ELR (cell line): ENCODE data around the gene UGT1A9.

Experiments
- DNase-seq: peaks from one replicate; pipeline ENCODE4 v3.0.0-alpha.2; 2015; ENCODE audit warnings: low read depth

UGT1A9 gene

GRCh38 chr2:233798335-233799086 lies 126.8 kb downstream of the UGT1A9 start:
- DNase-seq, result no peak

GRCh38 chr2:233799087-233799665 lies 127.5 kb downstream of the UGT1A9 start:
- DNase-seq, result no peak

- no peak for DNase-seq
Measured at GRCh38 chr2:233799716-233800115, 128.0 kb downstream of the UGT1A9 start.

DNA sequence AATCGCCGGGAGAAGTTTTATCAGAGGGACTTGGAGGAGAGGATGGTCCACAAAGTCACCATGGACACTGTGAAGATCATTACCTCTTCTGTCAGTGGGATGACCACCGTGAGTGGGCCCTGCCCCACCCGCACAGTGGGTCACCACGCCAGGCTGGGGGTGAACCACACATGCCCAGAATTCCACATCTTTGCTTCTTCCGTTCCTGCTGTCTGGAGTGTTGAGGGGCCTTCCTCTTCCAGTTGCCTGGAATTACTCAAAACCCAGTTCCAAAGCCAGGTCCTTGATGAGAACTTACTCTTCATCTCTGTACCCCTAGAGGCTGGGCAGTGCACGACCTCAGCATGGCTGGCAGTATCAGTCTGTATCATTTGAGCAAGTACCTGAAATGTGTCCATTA lies 128.5 kb downstream of the UGT1A9 start:
- no peak for DNase-seq

DNA sequence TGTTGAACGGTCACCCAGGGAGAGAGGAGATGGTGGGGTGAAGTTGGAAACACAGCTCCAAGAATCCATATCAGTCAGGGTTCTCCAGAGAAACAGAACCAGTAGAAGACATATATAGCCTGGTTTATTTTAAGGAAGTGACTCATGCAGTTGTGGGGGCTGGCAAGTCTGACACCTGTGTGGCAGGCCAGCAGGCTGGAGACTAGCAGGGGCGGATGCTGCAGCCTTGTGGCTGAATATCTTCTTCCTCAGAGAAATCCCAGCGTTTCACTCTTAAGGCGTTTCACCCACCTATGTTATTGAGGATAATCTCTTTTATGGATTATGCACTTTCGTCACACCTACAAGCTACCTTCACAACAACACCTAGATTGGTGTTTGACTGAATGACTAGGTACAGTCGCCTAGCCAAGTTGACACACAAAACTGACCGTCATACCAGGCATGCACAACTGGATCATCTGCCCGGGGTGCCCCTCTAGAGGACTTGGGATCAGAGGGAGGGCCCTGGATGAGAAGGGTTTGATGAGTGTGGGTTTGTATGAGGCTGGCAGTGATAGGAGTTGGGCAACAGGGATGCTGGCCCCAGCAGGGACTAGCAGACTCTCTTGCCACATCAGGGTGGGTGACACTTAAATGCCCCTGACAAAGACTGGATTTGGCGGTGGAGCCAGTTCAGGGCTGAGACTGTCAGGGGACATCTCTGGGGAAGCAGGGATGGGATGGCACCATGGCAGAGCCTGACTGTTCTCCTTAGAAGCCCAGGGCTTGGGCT lies 129.8 kb downstream of the UGT1A9 start:
- peak; percentile 32 for DNase-seq

DNA sequence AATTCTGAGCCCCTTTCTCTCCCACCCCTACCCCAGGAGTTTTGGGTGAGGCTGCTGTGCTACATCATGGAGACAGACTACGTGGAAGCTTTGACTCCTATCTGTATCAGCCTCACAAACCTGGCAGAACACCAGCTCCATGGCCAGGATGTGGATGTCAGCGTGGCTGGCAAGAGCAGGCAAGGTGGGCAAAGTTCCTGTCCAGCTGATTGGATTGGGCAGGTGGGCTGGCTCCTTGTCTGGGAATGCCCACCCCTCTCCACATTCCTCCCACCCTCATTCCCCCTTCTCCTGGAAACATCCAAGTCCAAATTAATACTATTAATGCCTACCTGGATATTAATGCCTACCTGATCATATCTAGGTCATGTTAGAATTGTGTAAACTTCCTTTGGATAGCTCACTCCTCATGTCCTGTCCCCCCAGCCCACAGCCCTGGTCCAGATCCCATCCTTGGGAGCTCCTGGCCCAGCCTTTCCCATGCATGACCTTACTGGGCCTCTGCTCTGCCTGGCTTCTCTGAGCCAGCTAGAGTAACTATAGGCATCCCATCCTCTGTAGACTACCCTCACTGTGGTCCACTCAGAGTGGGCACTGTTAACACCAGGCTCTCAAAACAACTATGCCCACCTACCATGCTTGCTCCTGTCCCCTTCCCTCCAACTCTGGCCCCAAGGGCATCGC lies 130.6 kb downstream of the UGT1A9 start:
- no peak for DNase-seq

GRCh38 chr2:233803292-233803911 lies 131.7 kb downstream of the UGT1A9 start:
- DNase-seq, result no peak

DNA sequence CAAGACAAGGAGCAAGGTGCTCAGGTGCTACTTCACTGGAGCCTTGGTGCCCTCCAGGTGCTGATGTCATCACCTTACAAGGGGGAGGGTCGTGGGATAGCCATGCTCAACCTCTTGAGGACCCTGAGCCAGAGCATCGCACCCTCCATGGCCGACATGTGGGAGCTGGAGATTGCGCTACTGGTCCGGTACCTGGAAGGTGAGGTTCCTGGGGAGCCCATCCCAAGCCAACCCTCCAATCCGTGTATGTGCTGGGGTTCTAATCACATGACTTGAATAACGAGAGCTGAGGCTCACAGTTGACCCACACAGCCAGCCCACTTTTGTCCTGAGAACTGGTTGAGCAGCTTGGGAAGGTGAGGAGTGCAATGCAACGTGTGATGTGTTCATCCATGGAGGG lies 132.3 kb downstream of the UGT1A9 start:
- no peak for DNase-seq

DNA sequence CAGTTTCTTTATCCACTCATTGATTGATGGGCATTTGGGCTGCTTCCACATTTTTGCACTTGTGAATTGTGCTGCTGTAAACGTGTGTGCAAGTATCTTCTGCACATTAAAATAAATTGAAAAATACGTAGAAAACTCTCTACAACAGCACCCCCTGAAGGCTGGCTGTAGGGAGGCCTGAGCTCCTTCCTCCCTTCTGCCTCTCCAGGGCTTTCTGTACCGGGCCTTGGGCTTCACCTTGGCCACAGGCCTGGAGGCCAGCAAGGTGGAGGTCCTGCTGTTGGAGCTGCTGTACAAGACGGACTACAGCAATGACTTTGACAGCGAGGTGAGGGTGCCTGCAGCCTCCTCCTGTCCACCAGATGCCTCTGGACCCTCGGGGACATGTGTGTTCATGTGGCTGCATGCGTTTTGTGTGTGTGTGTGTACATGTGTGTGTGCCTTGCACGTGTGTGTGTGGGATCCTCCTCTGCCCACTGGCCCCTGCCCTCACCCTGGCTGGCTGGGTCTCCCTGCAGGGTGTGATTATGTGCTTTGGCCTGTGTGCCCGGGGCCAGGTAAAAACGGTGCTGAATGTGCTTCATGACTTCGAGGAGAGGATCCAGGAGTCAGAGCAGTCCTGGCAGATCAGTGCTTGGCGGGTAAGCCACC lies 135.6 kb downstream of the UGT1A9 start:
- no peak for DNase-seq

- no peak for DNase-seq
Measured at GRCh38 chr2:233807966-233808935, 136.6 kb downstream of the UGT1A9 start.

- DNase-seq, result no peak
Measured at GRCh38 chr2:233810385-233810784, 138.7 kb downstream of the UGT1A9 start.

DNA sequence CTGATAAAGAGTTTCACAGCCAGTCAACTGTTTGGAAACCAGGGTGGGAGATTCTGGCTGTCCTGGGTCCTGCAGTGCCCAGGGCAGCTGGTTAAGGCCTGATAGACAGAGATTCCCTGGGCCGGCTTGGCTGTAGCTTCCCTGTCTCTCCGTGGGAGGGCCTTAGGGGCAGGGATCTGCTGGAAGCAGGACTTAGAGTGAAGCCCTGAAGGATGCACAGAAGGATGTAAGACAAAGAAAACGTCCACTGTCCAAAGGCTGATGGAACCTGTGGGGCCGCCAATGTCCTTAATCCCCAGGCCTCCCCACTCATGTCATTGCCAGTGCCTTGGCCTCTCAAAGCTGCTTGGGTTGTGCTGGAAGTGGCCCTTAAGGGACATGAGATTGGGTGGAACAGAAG lies 139.4 kb downstream of the UGT1A9 start:
- no peak for DNase-seq

GRCh38 chr2:233811732-233812131 lies 140.0 kb downstream of the UGT1A9 start:
- DNase-seq, result no peak

GRCh38 chr2:233813236-233814055 lies 141.7 kb downstream of the UGT1A9 start:
- DNase-seq, result no peak

DNA sequence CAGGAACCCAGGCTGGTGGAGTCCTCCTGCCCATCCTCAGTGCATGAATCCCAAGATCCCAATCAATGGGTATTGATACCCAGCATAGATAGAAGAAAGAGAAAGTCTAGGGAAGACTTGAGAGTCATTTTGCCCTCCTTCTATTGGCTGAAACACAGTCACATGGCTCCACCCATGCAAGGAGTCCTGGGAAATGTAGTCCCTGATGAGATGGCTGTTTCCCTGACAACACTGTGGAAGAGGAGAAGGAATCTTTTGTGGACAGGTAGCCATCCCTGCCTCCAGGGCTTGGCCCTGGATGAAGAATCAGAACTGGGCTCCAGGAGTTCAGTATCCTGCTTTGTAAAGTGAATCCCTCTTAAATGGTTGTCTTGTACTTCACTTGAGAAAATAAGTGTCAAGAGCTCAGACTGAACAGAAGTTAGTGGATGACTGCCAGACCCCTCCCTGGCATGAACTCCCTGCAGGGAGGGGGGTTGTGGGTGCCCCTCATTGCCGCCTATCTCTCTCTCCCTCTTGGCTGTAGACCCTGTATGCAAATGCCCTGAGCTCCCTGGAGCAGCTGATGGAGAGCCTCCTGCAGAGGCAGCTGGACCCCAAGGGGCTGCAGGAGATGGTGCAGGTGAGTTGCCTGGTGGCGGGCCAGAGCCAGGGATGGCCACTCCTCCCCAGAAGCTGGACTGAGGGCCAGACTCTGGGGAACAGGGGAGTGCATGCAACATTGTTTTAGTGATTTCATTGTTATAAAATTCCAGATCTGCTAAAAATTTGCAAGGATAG lies 142.5 kb downstream of the UGT1A9 start:
- DNase-seq, result no peak

DNA sequence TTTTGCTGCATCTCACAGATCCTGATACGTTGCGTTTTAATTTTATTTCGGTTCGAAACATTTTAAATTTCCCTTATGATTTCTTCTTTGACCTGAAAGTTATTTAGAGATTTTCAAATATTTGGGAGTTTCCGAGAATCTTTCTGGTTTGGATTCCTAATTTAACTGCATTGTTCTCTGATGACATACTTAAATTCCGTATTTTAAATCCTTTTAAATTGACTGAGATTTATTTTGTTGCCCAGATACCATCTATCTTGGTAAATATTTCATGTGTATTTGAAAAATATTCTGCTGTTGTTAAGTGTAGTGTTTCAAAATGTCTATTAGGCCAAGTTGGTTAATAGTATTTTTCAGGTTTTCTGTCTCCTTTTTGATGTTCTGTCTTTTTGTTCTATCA lies 144.2 kb downstream of the UGT1A9 start:
- no peak for DNase-seq

DNA sequence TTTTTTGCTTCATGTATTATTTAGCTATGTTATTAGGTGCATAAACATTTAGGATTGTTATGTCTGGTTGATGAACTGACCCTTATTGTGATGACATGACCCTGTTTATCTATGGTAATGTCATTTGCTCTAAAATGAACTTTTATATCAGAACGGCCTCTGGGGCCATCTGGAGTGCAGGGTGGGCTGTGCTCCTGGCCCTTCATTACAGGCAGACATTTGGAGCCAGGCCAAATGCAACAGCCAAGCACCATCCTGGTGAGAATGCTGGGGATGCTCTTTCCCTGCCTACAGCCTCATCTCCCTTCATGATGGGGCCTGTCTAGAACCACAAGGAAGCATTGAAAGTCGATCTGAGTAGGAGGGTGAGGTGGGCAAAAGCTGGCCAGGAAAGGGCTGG lies 144.6 kb downstream of the UGT1A9 start:
- no peak for DNase-seq

DNA sequence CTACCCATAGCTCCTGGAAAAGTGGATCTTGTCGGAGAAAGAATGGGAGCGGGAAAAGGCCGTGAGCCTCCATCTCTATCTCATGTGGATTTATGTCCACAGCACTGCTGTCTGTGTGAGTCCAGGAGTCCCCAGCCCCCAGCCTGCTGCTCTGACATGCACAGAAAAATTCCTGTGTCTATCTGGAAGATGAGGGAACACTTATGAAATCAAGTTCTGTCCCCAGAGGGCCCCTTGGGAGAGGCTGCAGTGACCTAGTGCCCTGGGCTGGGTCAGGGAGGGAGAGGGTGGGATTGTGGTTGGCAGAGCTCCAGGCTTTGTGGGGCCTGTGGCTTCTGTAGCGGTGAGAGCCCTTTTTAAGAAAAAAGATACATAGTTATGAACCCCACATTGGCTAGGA lies 145.1 kb downstream of the UGT1A9 start:
- no peak for DNase-seq
